ENCODE results near the gene EHD1.

- no peak for TF ChIP-seq CTCF (IDR thresholded peaks at IDR 0.05)
- TF ChIP-seq EZH2phosphoT487 (IDR thresholded peaks at IDR 0.05): no peak
- no peak for TF ChIP-seq EZH2 (IDR thresholded peaks at IDR 0.05)
These were observed 44.8 kb upstream of the EHD1 start for GRCh38 chr11:64923151-64923661.

Measured in neural progenitor cell (in vitro differentiated cells).